Gastrocnemius medialis (tissue), 4 donors: ENCODE results near the gene PLD1.

Experiments used
- POLR2A ChIP-seq, 2 donors: fragments of 450-650 bp; IDR thresholded peaks; one replicate each; pipeline ENCODE4 v1.6.1; 2017; ENCODE audit warnings: antibody characterized with exemption in 2 of 2, mild to moderate bottlenecking in 2 of 2, moderate library complexity in 2 of 2
- TF ChIP-seq, protein P1 (sequence below), 5 experiments: fragments of 450-650 bp in 3 of 5; fragments of 200-600 bp in 2 of 5; sonication (generic) in 2 of 5; IDR thresholded peaks in 4 of 5; conservative IDR thresholded peaks in 1 of 5; 1 replicate in 4 of 5; 2 replicates in 1 of 5; pipeline ENCODE4 v1.5.1; 2016 to 2019; ENCODE audit warnings: antibody characterized with exemption in 5 of 5, mild to moderate bottlenecking in 3 of 5, moderate library complexity in 3 of 5

DNA sequence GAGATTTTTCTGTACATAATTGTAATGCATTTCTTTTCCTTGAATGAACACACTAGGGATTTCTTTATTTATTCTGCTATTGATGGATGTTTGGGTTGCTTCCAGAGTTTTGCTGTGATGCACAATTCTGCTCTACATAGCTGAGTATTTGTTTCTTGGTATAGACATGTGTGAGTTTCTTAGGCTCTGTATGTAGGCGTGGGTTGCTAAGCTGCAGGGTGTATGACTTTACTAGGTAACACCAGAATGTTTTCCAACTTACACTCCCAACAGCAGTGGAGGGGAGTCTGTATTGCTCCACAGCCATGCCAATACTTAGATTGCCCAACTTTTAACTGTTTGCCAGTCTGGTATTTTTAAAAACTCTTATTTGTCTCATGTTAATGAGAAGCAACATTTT, 194.6 kb downstream of the PLD1 start:
- TF ChIP-seq, protein P1, sequence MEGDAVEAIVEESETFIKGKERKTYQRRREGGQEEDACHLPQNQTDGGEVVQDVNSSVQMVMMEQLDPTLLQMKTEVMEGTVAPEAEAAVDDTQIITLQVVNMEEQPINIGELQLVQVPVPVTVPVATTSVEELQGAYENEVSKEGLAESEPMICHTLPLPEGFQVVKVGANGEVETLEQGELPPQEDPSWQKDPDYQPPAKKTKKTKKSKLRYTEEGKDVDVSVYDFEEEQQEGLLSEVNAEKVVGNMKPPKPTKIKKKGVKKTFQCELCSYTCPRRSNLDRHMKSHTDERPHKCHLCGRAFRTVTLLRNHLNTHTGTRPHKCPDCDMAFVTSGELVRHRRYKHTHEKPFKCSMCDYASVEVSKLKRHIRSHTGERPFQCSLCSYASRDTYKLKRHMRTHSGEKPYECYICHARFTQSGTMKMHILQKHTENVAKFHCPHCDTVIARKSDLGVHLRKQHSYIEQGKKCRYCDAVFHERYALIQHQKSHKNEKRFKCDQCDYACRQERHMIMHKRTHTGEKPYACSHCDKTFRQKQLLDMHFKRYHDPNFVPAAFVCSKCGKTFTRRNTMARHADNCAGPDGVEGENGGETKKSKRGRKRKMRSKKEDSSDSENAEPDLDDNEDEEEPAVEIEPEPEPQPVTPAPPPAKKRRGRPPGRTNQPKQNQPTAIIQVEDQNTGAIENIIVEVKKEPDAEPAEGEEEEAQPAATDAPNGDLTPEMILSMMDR (IDR thresholded peaks at IDR 0.05 in 4 of 5, conservative IDR thresholded peaks at IDR 0.05 in 1 of 5): no peak
- no peak for TF ChIP-seq POLR2A (IDR thresholded peaks at IDR 0.05)
